HEK293 (cell line): Measurements from ENCODE around the gene PPFIA1.

Source experiments
- CTCF ChIA-PET: fragments of 350-600 bp; formaldehyde crosslinking; extraction: SDS; loops from one replicate; lab custom pipeline; 2021; ENCODE audit warnings: antibody characterized with exemption; lab: Yijun Ruan, JAX
- POLR2A ChIA-PET: fragments of 300-600 bp; formaldehyde crosslinking; extraction: SDS; loops from one replicate; lab custom pipeline; 2020; ENCODE audit warnings: antibody characterized with exemption, inconsistent platforms; lab: Yijun Ruan, JAX
- H3K27ac ChIP-seq: fragments of 200-500 bp; sonication (Bioruptor generic); 2 replicates; pipeline ENCODE4 v1.5.1; 2014; ENCODE audit warnings: low read depth, low read length, control low read depth, inconsistent platforms; ENCODE audit errors: extremely low read depth
- H3K36me3 ChIP-seq, 2 experiments: fragments of 200-500 bp in 1 of 2; sonication (Bioruptor generic) in 1 of 2; 1 replicate in 1 of 2; 2 replicates in 1 of 2; pipeline ENCODE4 v1.5.1; 2014 to 2017; ENCODE audit warnings: inconsistent platforms in 2 of 2, low read length in 2 of 2; ENCODE audit not compliant: control insufficient read depth in 2 of 2, insufficient read depth in 1 of 2
- H3K4me1 ChIP-seq: fragments of 200-500 bp; sonication (Bioruptor generic); 2 replicates; pipeline ENCODE4 v1.5.1; 2014; ENCODE audit warnings: mild to moderate bottlenecking, low read length, inconsistent platforms; ENCODE audit not compliant: control insufficient read depth, insufficient read depth
- H3K4me3 ChIP-seq: 2 replicates; pipeline ENCODE4 v1.5.1; 2011; ENCODE audit warnings: low read depth, mild to moderate bottlenecking, control low read depth, low read length, moderate library complexity
- H3K9me3 ChIP-seq: fragments of 200-500 bp; sonication (Bioruptor generic); 2 replicates; pipeline ENCODE4 v1.5.1; 2014; ENCODE audit warnings: low read depth, low read length, inconsistent platforms; ENCODE audit not compliant: control insufficient read depth, insufficient read depth
- BCL11A ChIP-seq: fragments of 450-650 bp; formaldehyde crosslinking; IDR thresholded peaks from 2 replicates; pipeline ENCODE4 v1.5.1; 2016; ENCODE audit warnings: low read depth, missing biosample characterization, missing genetic modification characterization
- INSM2 ChIP-seq: fragments of 450-650 bp; formaldehyde crosslinking; IDR thresholded peaks from 2 replicates; pipeline ENCODE4 v1.5.1; 2016; ENCODE audit warnings: missing biosample characterization, missing genetic modification characterization
- KLF9 ChIP-seq: fragments of 450-650 bp; formaldehyde crosslinking; IDR thresholded peaks from 2 replicates; pipeline ENCODE4 v1.5.1; 2016; ENCODE audit warnings: missing biosample characterization, missing genetic modification characterization, low read depth
- PRDM4 ChIP-seq: fragments of 450-650 bp; formaldehyde crosslinking; IDR thresholded peaks from 2 replicates; pipeline ENCODE4 v1.5.1; 2017; ENCODE audit warnings: missing biosample characterization, missing genetic modification characterization
- ZNF214 ChIP-seq: fragments of 450-650 bp; formaldehyde crosslinking; IDR thresholded peaks from 2 replicates; pipeline ENCODE4 v1.5.1; 2017; ENCODE audit warnings: missing biosample characterization, mild to moderate bottlenecking, missing genetic modification characterization, borderline replicate concordance
- ZNF302 ChIP-seq: fragments of 450-650 bp; formaldehyde crosslinking; IDR thresholded peaks from 2 replicates; pipeline ENCODE4 v1.5.1; 2016; ENCODE audit warnings: missing biosample characterization, missing genetic modification characterization, low read depth
- ZNF341 ChIP-seq: fragments of 450-650 bp; formaldehyde crosslinking; IDR thresholded peaks from 2 replicates; pipeline ENCODE4; 2016; ENCODE audit warnings: low read depth, missing biosample characterization, missing genetic modification characterization
- ZNF398 ChIP-seq: fragments of 450-650 bp; formaldehyde crosslinking; IDR thresholded peaks from 2 replicates; pipeline ENCODE4 v1.5.1; 2017; ENCODE audit warnings: missing biosample characterization, missing genetic modification characterization
- ZNF660 ChIP-seq: fragments of 450-650 bp; IDR thresholded peaks from 2 replicates; pipeline ENCODE4 v1.5.1; 2018; ENCODE audit warnings: missing biosample characterization, mild to moderate bottlenecking, missing genetic modification characterization
- ZNF707 ChIP-seq: fragments of 450-650 bp; formaldehyde crosslinking; IDR thresholded peaks from 2 replicates; pipeline ENCODE4 v1.5.1; 2016; ENCODE audit warnings: missing biosample characterization, missing genetic modification characterization
- TF ChIP-seq, protein P1 (sequence below): fragments of 450-650 bp; formaldehyde crosslinking; IDR thresholded peaks from 2 replicates; pipeline ENCODE4 v1.5.1; 2017; ENCODE audit warnings: missing biosample characterization, missing genetic modification characterization
- TF ChIP-seq, protein P2 (sequence below): fragments of 450-650 bp; IDR thresholded peaks from 2 replicates; pipeline ENCODE4 v1.5.1; 2018; ENCODE audit warnings: missing biosample characterization, mild to moderate bottlenecking, missing genetic modification characterization

The PPFIA1 gene

DNA sequence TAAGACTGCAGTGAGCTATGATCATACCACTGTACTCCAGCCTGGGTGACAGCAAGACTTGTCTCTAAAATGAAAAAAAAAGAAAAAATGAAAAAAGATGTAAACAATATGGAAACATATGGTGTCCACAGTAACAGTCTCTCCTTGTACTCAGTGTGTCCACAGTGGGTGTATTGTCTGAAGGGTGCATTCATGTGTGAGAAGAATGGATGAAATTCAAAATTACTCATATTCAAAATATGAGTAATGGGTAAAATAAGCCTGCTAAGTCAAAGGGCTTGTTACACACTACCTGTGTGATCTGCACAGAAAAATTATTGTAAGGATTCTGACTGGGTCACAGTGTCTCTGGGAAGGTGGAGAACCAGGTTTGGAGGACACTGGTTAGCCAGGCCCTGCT, 26.9 kb downstream of the PPFIA1 start:
- POLR2A ChIA-PET, result no interaction called here
- H3K36me3 ChIP-seq, result peaks cover 0 to 56% of the 10 kb centered on the region in 2 experiments; a peak in 2 of 3 replicates

More for the DNA sequence above, 26.9 kb downstream of the PPFIA1 start:
- no peaks in the 10 kb centered on the region for H3K4me1 ChIP-seq
- TF ChIP-seq, protein P1, sequence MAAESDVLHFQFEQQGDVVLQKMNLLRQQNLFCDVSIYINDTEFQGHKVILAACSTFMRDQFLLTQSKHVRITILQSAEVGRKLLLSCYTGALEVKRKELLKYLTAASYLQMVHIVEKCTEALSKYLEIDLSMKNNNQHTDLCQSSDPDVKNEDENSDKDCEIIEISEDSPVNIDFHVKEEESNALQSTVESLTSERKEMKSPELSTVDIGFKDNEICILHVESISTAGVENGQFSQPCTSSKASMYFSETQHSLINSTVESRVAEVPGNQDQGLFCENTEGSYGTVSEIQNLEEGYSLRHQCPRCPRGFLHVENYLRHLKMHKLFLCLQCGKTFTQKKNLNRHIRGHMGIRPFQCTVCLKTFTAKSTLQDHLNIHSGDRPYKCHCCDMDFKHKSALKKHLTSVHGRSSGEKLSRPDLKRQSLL, result no peak
- TF ChIP-seq ZNF214 (no peak), PRDM4 (tag by site-specific recombination) (no peak), INSM2 (tag by site-specific recombination) (no peak), ZNF707 (no peak), ZNF660 (tag by site-specific recombination) (no peak), ZNF341 (tag by site-specific recombination) (no peak), BCL11A (tag by site-specific recombination) (no peak), KLF9 (tag by site-specific recombination) (no peak), ZNF398 (tag by site-specific recombination) (no peak), ZNF302 (tag by site-specific recombination) (no peak)
- TF ChIP-seq, protein P2, sequence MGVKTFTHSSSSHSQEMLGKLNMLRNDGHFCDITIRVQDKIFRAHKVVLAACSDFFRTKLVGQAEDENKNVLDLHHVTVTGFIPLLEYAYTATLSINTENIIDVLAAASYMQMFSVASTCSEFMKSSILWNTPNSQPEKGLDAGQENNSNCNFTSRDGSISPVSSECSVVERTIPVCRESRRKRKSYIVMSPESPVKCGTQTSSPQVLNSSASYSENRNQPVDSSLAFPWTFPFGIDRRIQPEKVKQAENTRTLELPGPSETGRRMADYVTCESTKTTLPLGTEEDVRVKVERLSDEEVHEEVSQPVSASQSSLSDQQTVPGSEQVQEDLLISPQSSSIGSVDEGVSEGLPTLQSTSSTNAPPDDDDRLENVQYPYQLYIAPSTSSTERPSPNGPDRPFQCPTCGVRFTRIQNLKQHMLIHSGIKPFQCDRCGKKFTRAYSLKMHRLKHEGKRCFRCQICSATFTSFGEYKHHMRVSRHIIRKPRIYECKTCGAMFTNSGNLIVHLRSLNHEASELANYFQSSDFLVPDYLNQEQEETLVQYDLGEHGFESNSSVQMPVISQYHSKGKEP (tag by site-specific recombination), result no peak
- H3K9me3 ChIP-seq, result no peaks in the 10 kb centered on the region
- CTCF ChIA-PET, result no interaction called here
- H3K27ac ChIP-seq, result no peak overlapping the region
- no peak overlapping the region for H3K4me3 ChIP-seq
